Fibroblast of lung (primary cell): ENCODE data around the gene SPINDOC. TPM values are rescaled to one million over a fixed set of nuclear protein-coding genes. Genes with fewer than 3 reads are reported as not detected.

Source experiments
- DNase-seq, 2 donors: peaks; one replicate each; pipeline versions ENCODE4 v3.0.0 to v3.0.0-alpha.2; 2010; ENCODE audit warnings: low read depth in 2 of 2
- H2AFZ ChIP-seq: 2 replicates; pipeline ENCODE4 v1.5.1; 2012; ENCODE audit warnings: low read length, control low read depth, inconsistent platforms
- H3K27ac ChIP-seq: 2 replicates; pipeline ENCODE4 v1.5.1; 2011; ENCODE audit warnings: low read length, control low read depth; ENCODE audit not compliant: insufficient read depth
- H3K27me3 ChIP-seq: 2 replicates; pipeline ENCODE4 v1.5.1; 2011; ENCODE audit warnings: mild to moderate bottlenecking, low read length; ENCODE audit not compliant: control insufficient read depth, insufficient read depth
- H3K36me3 ChIP-seq: 2 replicates; pipeline ENCODE4 v1.5.1; 2011; ENCODE audit warnings: low read length; ENCODE audit not compliant: control insufficient read depth, insufficient read depth
- H3K4me1 ChIP-seq: 2 replicates; pipeline ENCODE4 v1.5.1; 2011; ENCODE audit warnings: low read length; ENCODE audit not compliant: control insufficient read depth, insufficient read depth; ENCODE audit errors: extremely low read depth
- H3K4me2 ChIP-seq: 2 replicates; pipeline ENCODE4 v1.5.1; 2011; ENCODE audit warnings: low read length, control low read depth; ENCODE audit not compliant: insufficient read depth; ENCODE audit errors: extremely low read depth
- H3K4me3 ChIP-seq, 4 experiments: fragments of 200-600 bp in 1 of 4; sonication (generic) in 1 of 4; replicated peaks in 1 of 4; 2 replicates each; pipeline ENCODE4 v1.5.1; 2011 to 2016; ENCODE audit warnings: low read length in 4 of 4, low read depth in 3 of 4, mild to moderate bottlenecking in 3 of 4, control low read depth in 2 of 4, inconsistent platforms in 1 of 4, mixed read lengths in 1 of 4; ENCODE audit not compliant: insufficient read depth in 1 of 4; ENCODE audit errors: control extremely low read depth in 1 of 4
- H3K79me2 ChIP-seq: 2 replicates; pipeline ENCODE4 v1.5.1; 2012; ENCODE audit warnings: mild to moderate bottlenecking, low read length, inconsistent platforms; ENCODE audit not compliant: control insufficient read depth, insufficient read depth
- H3K9ac ChIP-seq: 2 replicates; pipeline ENCODE4 v1.5.1; 2011; ENCODE audit warnings: mild to moderate bottlenecking, low read length, control low read depth; ENCODE audit not compliant: insufficient read depth
- H3K9me3 ChIP-seq: 2 replicates; pipeline ENCODE4 v1.5.1; 2012; ENCODE audit warnings: low read depth, low read length; ENCODE audit not compliant: control insufficient read depth, insufficient read depth
- H4K20me1 ChIP-seq: 2 replicates; pipeline ENCODE4 v1.5.1; 2011; ENCODE audit warnings: low read length; ENCODE audit not compliant: control insufficient read depth, insufficient read depth; ENCODE audit errors: extremely low read depth
- CTCF ChIP-seq, 2 donors: IDR thresholded peaks in 1 of 2; conservative IDR thresholded peaks in 1 of 2; 1 replicate in 1 of 2; 2 replicates in 1 of 2; pipeline ENCODE4 v1.5.1; 2011 to 2012; ENCODE audit warnings: low read length in 2 of 2, control low read depth in 1 of 2, inconsistent platforms in 1 of 2, low read depth in 1 of 2, mild to moderate bottlenecking in 1 of 2
- EZH2 ChIP-seq: IDR thresholded peaks from 2 replicates; pipeline ENCODE4 v1.5.1; 2012; ENCODE audit warnings: low read length, control low read depth, mild to moderate bottlenecking; ENCODE audit errors: missing control alignments
- polyA plus RNA-seq, 2 donors: library from polyadenylated mRNA; depleted of rRNA in 1 of 2; stranded (reverse) in 1 of 2; unstranded in 1 of 2; fragments of >200 nt; gene quantifications; 2 replicates each; pipeline ENCODE4 v1.2.1, GENCODE V29; 2011 to 2012; ENCODE audit warnings: missing spikeins in 1 of 2
- total RNA-seq: library from RNA; depleted of rRNA; stranded (reverse); fragments of >200 nt; gene quantifications from 2 replicates; pipeline ENCODE4 v1.2.1, GENCODE V29; 2014

Gene SPINDOC
- total and polyA plus RNA-seq, 2 donors (not counting 1 experiment from before 2014, with no cell fraction given) = 10.7 to 10.9 TPM

- Histone ChIP-seq H2AFZ (no peak overlapping the region), H3K36me3 (no peaks in the 10 kb centered on the region), H3K4me3 (peak overlapping the region; percentile 58 to 95 (median 70)), H4K20me1 (no peaks in the 10 kb centered on the region), H3K27me3 (no peaks in the 10 kb centered on the region), H3K9me3 (no peaks in the 10 kb centered on the region), H3K4me2 (peak overlapping the region; percentile 100), H3K4me1 (peaks cover 20% of the 10 kb centered on the region), H3K9ac (no peak overlapping the region), H3K79me2 (peaks cover 55% of the 10 kb centered on the region), H3K27ac (peak overlapping the region; percentile 21)
- TF ChIP-seq CTCF (conservative IDR thresholded peaks at IDR 0.05 in 1 of 2, IDR thresholded peaks at IDR 0.05 in 1 of 2; ENCODE audit: low read depth in 1 of 2, low read length in 2 of 2) (no peak), EZH2 (no peak)
- DNase-seq = no peak
Observed at GRCh38 chr11:63840356-63841060, 27.3 kb downstream of the SPINDOC start.

DNA sequence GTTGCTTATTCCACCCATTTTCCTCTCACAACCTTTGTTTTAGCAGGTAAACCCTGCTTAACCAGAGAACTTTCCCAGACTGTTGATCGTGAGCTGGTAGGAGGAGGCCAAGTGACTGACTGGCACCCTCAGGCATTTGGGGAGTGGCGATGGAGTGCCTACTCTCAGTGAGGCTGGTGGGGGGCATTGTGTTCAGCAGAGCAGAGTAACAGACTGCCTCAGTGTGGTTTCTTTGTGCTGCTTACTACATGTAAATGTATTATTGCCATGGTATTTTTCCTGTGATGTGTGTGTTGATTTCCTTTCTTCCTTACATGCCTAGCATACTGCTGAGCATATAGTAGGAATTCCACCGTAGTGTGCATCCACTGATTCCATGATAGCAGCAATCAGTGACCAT is 28.3 kb downstream of the SPINDOC start:
- peak overlapping the region; percentile 22 for H3K27ac ChIP-seq
- H3K4me3 ChIP-seq = peak overlapping the region; percentile 58 to 95 (median 70)
- peak in 1 of 2 donors; percentile 62 for DNase-seq
- peaks cover 21% of the 10 kb centered on the region for H3K4me1 ChIP-seq
- H3K27me3 ChIP-seq = no peaks in the 10 kb centered on the region
- H3K79me2 ChIP-seq = peaks cover 64% of the 10 kb centered on the region
- TF ChIP-seq CTCF (conservative IDR thresholded peaks at IDR 0.05 in 1 of 2, IDR thresholded peaks at IDR 0.05 in 1 of 2; ENCODE audit: low read depth in 1 of 2, low read length in 2 of 2) (no peak), EZH2 (no peak)
- peak overlapping the region; percentile 100 for H3K4me2 ChIP-seq
- no peaks in the 10 kb centered on the region for H3K36me3 ChIP-seq
- no peak overlapping the region for H3K9ac ChIP-seq
- H3K9me3 ChIP-seq = no peaks in the 10 kb centered on the region
- no peaks in the 10 kb centered on the region for H4K20me1 ChIP-seq
- no peak overlapping the region for H2AFZ ChIP-seq

- Histone ChIP-seq H3K79me2 (peaks cover 77% of the 10 kb centered on the region), H2AFZ (no peak overlapping the region), H3K27me3 (no peaks in the 10 kb centered on the region), H3K27ac (no peak overlapping the region), H3K4me1 (peaks cover 20% of the 10 kb centered on the region), H3K4me3 (no peak overlapping the region), H3K4me2 (no peak overlapping the region), H3K9me3 (no peaks in the 10 kb centered on the region), H3K9ac (no peak overlapping the region), H4K20me1 (no peaks in the 10 kb centered on the region), H3K36me3 (no peaks in the 10 kb centered on the region)
- TF ChIP-seq CTCF (conservative IDR thresholded peaks at IDR 0.05 in 1 of 2, IDR thresholded peaks at IDR 0.05 in 1 of 2; ENCODE audit: low read depth in 1 of 2, low read length in 2 of 2) = no peak
- no peak for TF ChIP-seq EZH2
- no peak for DNase-seq
Observed at GRCh38 chr11:63843041-63843440, 29.8 kb downstream of the SPINDOC start.
